Stimulated activated CD4-positive, alpha-beta T cell treated with anti-CD3 and anti-CD28 coated beads, TNF-alpha, amount 100 ng/mL, for 24 hours (primary cell): ENCODE data around the gene TEX10.

Experiments
- DNase-seq, 3 experiments: peaks; one replicate each; pipeline ENCODE4 v3.0.0-alpha.2; 2020; ENCODE audit warnings: low read depth in 3 of 3

Gene TEX10

DNA sequence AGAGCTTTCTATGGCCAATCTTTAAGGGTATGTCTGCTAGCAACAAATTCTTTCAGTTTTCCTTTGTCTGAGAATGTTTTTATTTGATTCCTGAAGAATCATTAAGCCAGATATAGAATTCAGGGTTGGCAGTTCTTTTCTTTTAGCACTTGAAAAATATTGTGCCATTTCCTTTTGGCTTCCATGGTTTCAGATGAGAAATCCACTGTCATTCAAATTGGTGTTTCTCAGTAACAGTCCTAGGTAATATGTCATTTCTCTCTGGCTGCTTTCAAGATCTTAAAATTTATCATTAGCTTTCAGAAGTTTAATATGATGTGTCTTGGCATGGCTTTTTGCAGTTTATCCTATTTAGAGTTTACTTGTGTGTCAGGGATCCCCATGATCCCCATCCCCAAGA, 67.7 kb downstream of the TEX10 start:
- DNase-seq, result no peak

DNA sequence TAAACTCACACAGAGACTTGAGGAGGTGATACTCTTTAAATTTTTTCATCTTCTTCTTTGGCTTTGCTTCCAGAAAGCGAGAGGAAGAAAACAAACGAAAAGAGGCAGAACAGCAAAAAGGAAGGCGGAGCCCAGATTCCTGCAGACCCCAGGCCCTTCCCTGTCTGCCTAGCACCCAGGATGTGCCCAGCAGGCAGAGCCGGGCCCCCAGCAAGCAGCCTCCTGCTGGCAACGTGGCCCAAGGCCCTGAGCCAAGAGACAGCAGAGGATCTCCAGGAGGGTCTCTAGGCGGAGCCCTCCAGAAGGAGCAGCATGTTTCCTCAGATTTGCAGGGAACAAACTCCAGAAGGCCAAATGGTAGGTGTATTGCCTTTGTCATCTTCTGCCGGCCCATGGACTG, 68.5 kb downstream of the TEX10 start:
- DNase-seq, result no peak

- DNase-seq, result no peak
These were observed 70.4 kb downstream of the TEX10 start for GRCh38 chr9:100282388-100282719.

DNA sequence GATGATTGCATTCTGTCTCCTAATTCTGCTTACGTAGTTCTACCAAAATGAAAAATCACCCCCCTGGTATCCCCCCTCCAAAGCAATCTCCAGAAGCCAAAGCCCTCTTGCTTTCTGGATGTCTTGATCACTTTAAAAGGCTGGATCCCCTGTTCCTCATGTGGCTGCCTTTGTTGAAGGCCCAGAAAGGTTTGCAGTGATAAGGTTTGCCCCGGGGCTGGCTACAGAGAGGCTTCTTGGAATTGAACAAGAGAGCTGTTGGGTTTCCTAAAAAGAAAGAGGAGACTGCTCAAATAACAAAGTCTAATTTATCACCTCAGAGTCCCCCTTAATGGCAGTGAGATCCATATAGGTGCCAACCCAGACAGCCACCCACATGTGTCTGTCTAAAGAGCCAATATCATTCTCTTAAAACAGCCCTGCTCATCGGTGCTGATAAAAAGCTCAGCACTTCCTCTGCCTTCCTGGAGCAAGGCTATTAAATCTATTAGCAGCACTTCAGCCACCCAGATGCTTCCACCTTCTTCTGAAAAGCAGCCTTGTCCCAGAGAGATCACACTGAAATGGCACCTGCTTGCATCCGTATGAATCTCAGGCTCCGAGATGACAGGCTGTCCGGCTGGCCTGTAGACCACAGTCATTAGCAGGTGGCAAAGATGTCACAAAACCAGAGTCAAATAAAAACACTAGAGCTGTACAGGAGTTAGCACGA, 70.9 kb downstream of the TEX10 start:
- DNase-seq, result no peak

DNA sequence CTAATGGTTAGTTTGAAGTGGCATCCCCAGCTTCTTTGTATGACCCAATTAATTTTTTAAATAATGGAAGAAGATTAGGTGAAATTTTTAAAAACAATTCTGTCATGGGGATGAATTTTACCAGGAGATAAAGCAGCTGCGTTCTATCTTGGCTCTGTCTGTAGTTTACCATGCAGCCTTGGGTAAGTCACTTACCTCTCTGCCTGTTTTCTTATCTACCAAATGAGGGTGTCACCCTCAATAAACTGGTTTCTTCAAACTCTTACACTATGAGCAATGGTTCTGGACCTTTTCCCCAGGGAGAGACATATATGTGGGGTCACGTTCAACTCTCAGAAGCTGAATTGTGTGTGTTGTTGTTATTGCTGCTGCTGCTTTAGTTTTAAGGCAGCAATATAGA, 71.7 kb downstream of the TEX10 start:
- no peak for DNase-seq

GRCh38 chr9:100277166-100277979, 75.4 kb downstream of the TEX10 start:
- DNase-seq, result no peak

DNA sequence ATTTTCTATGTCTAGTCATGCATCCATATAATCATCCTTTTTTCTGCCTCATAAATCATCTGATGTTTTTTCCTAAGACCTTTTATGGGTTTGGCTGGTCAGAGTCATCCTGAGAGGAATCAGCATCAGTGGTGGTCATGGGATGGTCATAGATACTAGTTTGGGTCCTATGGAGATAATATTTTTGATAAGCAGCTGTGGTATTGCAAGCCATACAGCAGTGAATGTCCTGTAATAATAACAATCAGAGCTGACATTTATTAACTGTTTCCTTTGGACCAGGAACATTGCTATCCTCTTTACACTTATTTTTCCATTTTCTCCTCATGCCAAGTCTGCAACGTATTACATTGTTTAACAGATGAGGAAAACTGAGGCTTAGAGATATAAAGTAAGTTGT, 83.1 kb downstream of the TEX10 start:
- DNase-seq, result no peak

- no peak for DNase-seq
These were observed 84.5 kb downstream of the TEX10 start for GRCh38 chr9:100268271-100268670.

GRCh38 chr9:100267211-100267610, 85.5 kb downstream of the TEX10 start:
- no peak for DNase-seq
